Endothelial cell of umbilical vein (primary cell): ENCODE measurements around the gene LRRK2. TPM values are rescaled to one million over a fixed set of nuclear protein-coding genes. Genes with fewer than 3 reads are reported as not detected.

Source experiments
- BruUV-seq: library from RNA; stranded (reverse); fragments of 400-500 nt; replicated peaks from 2 replicates; lab custom pipeline; 2021; lab: Mats Ljungman, UMichigan
- CTCF ChIA-PET: fragments of 300-600, 350-600 bp; sonication (Branson Sonifier 250); formaldehyde crosslinking; loops from one replicate; lab custom pipeline; 2021; ENCODE audit warnings: antibody characterized with exemption, inconsistent platforms; lab: Charles Lee
- POLR2A ChIA-PET: fragments of 300-600, 350-600 bp; sonication (Branson Sonifier 250); formaldehyde crosslinking; loops from one replicate; lab custom pipeline; 2021; ENCODE audit warnings: antibody characterized with exemption, inconsistent platforms; lab: Charles Lee
- DNase-seq: peaks from one replicate; pipeline ENCODE4 v3.0.0-alpha.2; 2011; ENCODE audit warnings: low read depth, low spot score
- FAIRE-seq: peaks from 2 replicates; lab custom pipeline; 2011; peaks lifted over from hg19 to GRCh38; lab: Jason Lieb, UNC
- H2AFZ ChIP-seq: 2 replicates; pipeline ENCODE4 v1.6.0; 2012; ENCODE audit warnings: low read depth, low read length, control low read depth, inconsistent platforms
- H3K27ac ChIP-seq: 2 replicates; pipeline ENCODE4 v1.5.1; 2011; ENCODE audit warnings: low read depth, mild to moderate bottlenecking, control low read depth, low read length, moderate library complexity; ENCODE audit not compliant: insufficient read depth
- H3K27me3 ChIP-seq, 2 experiments: 2 replicates each; pipeline versions ENCODE4 v1.6.0 to v1.6.1; 2011; ENCODE audit warnings: low read length in 2 of 2, mixed read lengths in 1 of 2; ENCODE audit not compliant: control insufficient read depth in 2 of 2, insufficient read depth in 2 of 2
- H3K36me3 ChIP-seq, 2 experiments: 2 replicates in 1 of 2; 3 replicates in 1 of 2; pipeline ENCODE4 v1.5.1; 2011; ENCODE audit warnings: low read length in 2 of 2, mild to moderate bottlenecking in 1 of 2, moderate library complexity in 1 of 2; ENCODE audit not compliant: control insufficient read depth in 2 of 2, insufficient read depth in 2 of 2; ENCODE audit errors: extremely low read depth in 1 of 2
- H3K4me1 ChIP-seq: 3 replicates; pipeline ENCODE4 v1.5.1; 2011; ENCODE audit warnings: mild to moderate bottlenecking, low read length; ENCODE audit not compliant: control insufficient read depth, insufficient read depth; ENCODE audit errors: extremely low read depth
- H3K4me2 ChIP-seq: 2 replicates; pipeline ENCODE4 v1.6.1; 2011; ENCODE audit warnings: low read length, control low read depth, mixed read lengths; ENCODE audit not compliant: insufficient read depth
- H3K4me3 ChIP-seq, 3 experiments: fragments of 200-600 bp in 1 of 3; sonication (generic), shearing (Covaris generic) in 1 of 3; replicated peaks in 1 of 3; 2 replicates each; pipeline ENCODE4 v1.5.1; 2011 to 2016; ENCODE audit warnings: control low read depth in 3 of 3, low read length in 3 of 3, mild to moderate bottlenecking in 2 of 3, inconsistent platforms in 1 of 3, low read depth in 1 of 3, moderate library complexity in 1 of 3; ENCODE audit not compliant: insufficient read depth in 1 of 3
- H3K79me2 ChIP-seq: 2 replicates; pipeline ENCODE4 v1.6.0; 2012; ENCODE audit warnings: low read length, inconsistent platforms; ENCODE audit not compliant: control insufficient read depth, insufficient read depth
- H3K9ac ChIP-seq: replicated peaks from 2 replicates; pipeline ENCODE3; 2011; ENCODE audit warnings: low read length, control low read depth; ENCODE audit not compliant: insufficient read depth; ENCODE audit errors: extremely low read depth
- H3K9me1 ChIP-seq: replicated peaks from 3 replicates; pipeline ENCODE4 v1.6.0; 2011; ENCODE audit warnings: mild to moderate bottlenecking, low read length; ENCODE audit not compliant: control insufficient read depth, insufficient read depth; ENCODE audit errors: extremely low read depth
- H3K9me3 ChIP-seq: replicated peaks from 2 replicates; pipeline ENCODE4 v1.5.1; 2012; ENCODE audit warnings: low read length, inconsistent platforms; ENCODE audit not compliant: control insufficient read depth, insufficient read depth
- H4K20me1 ChIP-seq: replicated peaks from 2 replicates; pipeline ENCODE3; 2011; ENCODE audit warnings: mild to moderate bottlenecking, low read length; ENCODE audit not compliant: control insufficient read depth, insufficient read depth; ENCODE audit errors: extremely low read depth
- EZH2 ChIP-seq: IDR thresholded peaks from 2 replicates; pipeline ENCODE4 v1.6.1; 2012; ENCODE audit warnings: borderline replicate concordance, low read depth, mild to moderate bottlenecking, moderate library complexity, low read length, inconsistent platforms; ENCODE audit not compliant: severe bottlenecking
- FOS ChIP-seq: IDR thresholded peaks from 2 replicates; pipeline ENCODE4 v1.6.1; 2011; ENCODE audit warnings: mild to moderate bottlenecking, low read length, moderate library complexity, borderline replicate concordance; ENCODE audit not compliant: insufficient read depth
- GATA2 ChIP-seq: IDR thresholded peaks from 2 replicates; pipeline ENCODE4 v1.7.0; 2011; ENCODE audit warnings: low read depth, mild to moderate bottlenecking, moderate library complexity, mixed read lengths, low read length; ENCODE audit not compliant: insufficient read length, insufficient read depth
- JUN ChIP-seq: IDR thresholded peaks from 2 replicates; pipeline ENCODE4 v1.6.1; 2011; ENCODE audit warnings: borderline replicate concordance, low read depth; ENCODE audit not compliant: insufficient read length, insufficient read depth
- MYC ChIP-seq: IDR thresholded peaks from one replicate; pipeline ENCODE4 v1.6.1; 2011; ENCODE audit warnings: mild to moderate bottlenecking, low read depth, low read length
- POLR2A ChIP-seq: IDR thresholded peaks from 2 replicates; pipeline ENCODE4 v1.6.1; 2012; ENCODE audit warnings: low read depth, mild to moderate bottlenecking, control low read depth, low read length
- POLR2AphosphoS5 ChIP-seq: IDR thresholded peaks from 2 replicates; pipeline ENCODE4 v1.6.1; 2012; ENCODE audit warnings: low read depth, mild to moderate bottlenecking, control low read depth, low read length, moderate library complexity; ENCODE audit not compliant: insufficient read depth
- dilution Hi-C: fragments of 300-500 bp; cut with MboI; formaldehyde crosslinking; loops from one replicate; pipeline ENCODE4 v1.15.0; 2019; ENCODE audit warnings: low sequenced_read_pairs; ENCODE audit not compliant: extremely low pct_ligation_motif_present
- intact Hi-C: fragments of 100-400 bp; cut with micrococcal nuclease; formaldehyde crosslinking; loops from one replicate; pipeline ENCODE4 v1.10.0; 2022
- polyA plus RNA-seq, 4 experiments: library from polyadenylated mRNA; depleted of rRNA in 3 of 4; stranded (reverse) in 3 of 4; unstranded in 1 of 4; fragments of >200 nt; gene quantifications; 2 replicates each; pipeline versions ENCODE4 v1.2.1 to v1.2.3, GENCODE V29; 2011 to 2012; ENCODE audit warnings: missing spikeins in 1 of 4
- total RNA-seq: library from RNA; stranded (reverse); gene quantifications from 2 replicates; pipeline ENCODE4 v1.2.3, GENCODE V29; 2021
- TF ChIP-seq, protein P1 (sequence below), 2 donors: IDR thresholded peaks; 1 replicate in 1 of 2; 2 replicates in 1 of 2; pipeline ENCODE4 v1.5.1; 2011; ENCODE audit warnings: low read length in 2 of 2, mild to moderate bottlenecking in 2 of 2, moderate library complexity in 2 of 2, control low read depth in 1 of 2, inconsistent platforms in 1 of 2, low read depth in 1 of 2; ENCODE audit not compliant: insufficient read depth in 1 of 2; ENCODE audit errors: extremely low read depth in 1 of 2
- TF ChIP-seq, protein P2 (sequence below): IDR thresholded peaks from 2 replicates; pipeline ENCODE4 v1.6.1; 2011; ENCODE audit not compliant: insufficient read depth, insufficient read length

The LRRK2 gene
- total and polyA plus RNA-seq, 2 donors (not counting 3 experiments of a cell fraction or from before 2014, with no cell fraction given), result 0.26 to 2.2 TPM

DNA sequence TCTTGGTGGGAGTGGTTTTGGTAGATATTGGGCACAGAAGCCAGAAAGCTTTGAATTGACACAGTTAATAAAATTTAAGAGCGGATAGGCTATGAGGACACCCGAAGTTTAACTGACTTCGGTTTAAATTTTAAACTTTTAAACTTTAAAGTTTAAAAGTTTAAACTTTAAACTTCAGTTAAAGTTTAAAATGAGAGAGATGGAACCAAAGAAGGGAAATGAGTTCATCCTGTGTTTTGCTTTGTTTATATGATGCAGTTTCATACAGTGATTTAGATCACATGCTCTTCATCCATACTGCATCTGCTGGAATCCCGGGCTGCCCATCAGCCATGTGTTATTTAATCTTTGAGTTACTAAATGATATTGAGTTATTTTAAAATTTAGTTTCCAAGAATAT is 27.2 kb upstream of the LRRK2 start:
- CTCF ChIA-PET, result no interaction called here
- Histone ChIP-seq H3K36me3 (no peaks in the 10 kb centered on the region), H3K9ac (no peak overlapping the region), H2AFZ (no peak overlapping the region), H3K27ac (no peak overlapping the region), H3K9me3 (no peaks in the 10 kb centered on the region), H3K9me1 (no peaks in the 10 kb centered on the region), H3K79me2 (no peaks in the 10 kb centered on the region), H3K4me1 (peaks cover 13% of the 10 kb centered on the region), H3K4me3 (no peak overlapping the region), H3K4me2 (no peak overlapping the region), H3K27me3 (no peaks in the 10 kb centered on the region), H4K20me1 (no peaks in the 10 kb centered on the region)
- no peak for FAIRE-seq
- no TSS peak for BruUV-seq
- dilution Hi-C loops (no loop called here), intact Hi-C loops (no loop called here)
- no peak for DNase-seq
- POLR2A ChIA-PET, result no interaction called here
- TF ChIP-seq POLR2AphosphoS5 (no peak), POLR2A (no peak), FOS (no peak), JUN (no peak), EZH2 (no peak), GATA2 (no peak), MYC (no peak)
- TF ChIP-seq, protein P1, sequence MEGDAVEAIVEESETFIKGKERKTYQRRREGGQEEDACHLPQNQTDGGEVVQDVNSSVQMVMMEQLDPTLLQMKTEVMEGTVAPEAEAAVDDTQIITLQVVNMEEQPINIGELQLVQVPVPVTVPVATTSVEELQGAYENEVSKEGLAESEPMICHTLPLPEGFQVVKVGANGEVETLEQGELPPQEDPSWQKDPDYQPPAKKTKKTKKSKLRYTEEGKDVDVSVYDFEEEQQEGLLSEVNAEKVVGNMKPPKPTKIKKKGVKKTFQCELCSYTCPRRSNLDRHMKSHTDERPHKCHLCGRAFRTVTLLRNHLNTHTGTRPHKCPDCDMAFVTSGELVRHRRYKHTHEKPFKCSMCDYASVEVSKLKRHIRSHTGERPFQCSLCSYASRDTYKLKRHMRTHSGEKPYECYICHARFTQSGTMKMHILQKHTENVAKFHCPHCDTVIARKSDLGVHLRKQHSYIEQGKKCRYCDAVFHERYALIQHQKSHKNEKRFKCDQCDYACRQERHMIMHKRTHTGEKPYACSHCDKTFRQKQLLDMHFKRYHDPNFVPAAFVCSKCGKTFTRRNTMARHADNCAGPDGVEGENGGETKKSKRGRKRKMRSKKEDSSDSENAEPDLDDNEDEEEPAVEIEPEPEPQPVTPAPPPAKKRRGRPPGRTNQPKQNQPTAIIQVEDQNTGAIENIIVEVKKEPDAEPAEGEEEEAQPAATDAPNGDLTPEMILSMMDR (IDR thresholded peaks at IDR 0.05; ENCODE audit: extremely low read depth in 1 of 2, insufficient read depth in 1 of 2, low read depth in 1 of 2, low read length in 2 of 2), result no peak
- TF ChIP-seq, protein P2, sequence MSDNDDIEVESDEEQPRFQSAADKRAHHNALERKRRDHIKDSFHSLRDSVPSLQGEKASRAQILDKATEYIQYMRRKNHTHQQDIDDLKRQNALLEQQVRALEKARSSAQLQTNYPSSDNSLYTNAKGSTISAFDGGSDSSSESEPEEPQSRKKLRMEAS, result no peak
